NCI-H2196 treated with DMSO at 0.1 percent for 48 hours (cell line): Measurements from ENCODE around the gene TCAP.

Experiments used
- DNase-seq: peaks from one replicate; lab custom pipeline; 2025; ENCODE audit not compliant: unreplicated experiment; lab: John Stamatoyannopoulos, UW

The TCAP gene

GRCh38 chr17:39666231-39666600 is 1.1 kb downstream of the TCAP start:
- DNase-seq: no peak

- DNase-seq: no peak
These were observed 1.6 kb downstream of the TCAP start for GRCh38 chr17:39666601-39667261.

GRCh38 chr17:39667262-39667944 is 2.3 kb downstream of the TCAP start:
- no peak for DNase-seq

GRCh38 chr17:39667945-39668924 is 3.1 kb downstream of the TCAP start, which contains the start of gene PNMT:
PNMT (plus strand) TSS chr17:39668453; CDS start chr17:39668476, 23 bp downstream.
- DNase-seq: no peak

- no peak for DNase-seq
These were observed 5.0 kb downstream of the TCAP start for GRCh38 chr17:39669897-39670735.

- no peak for DNase-seq
These were observed 5.6 kb downstream of the TCAP start for GRCh38 chr17:39670746-39671145.

- no peak for DNase-seq
These were observed 6.7 kb downstream of the TCAP start for GRCh38 chr17:39671651-39672521.

GRCh38 chr17:39672522-39673334 is 7.6 kb downstream of the TCAP start:
- DNase-seq: no peak

GRCh38 chr17:39673335-39674081 is 8.4 kb downstream of the TCAP start:
- no peak for DNase-seq

- no peak for DNase-seq
These were observed 9.0 kb downstream of the TCAP start for GRCh38 chr17:39674179-39674578.

GRCh38 chr17:39674702-39675389 is 9.7 kb downstream of the TCAP start:
- DNase-seq: no peak

GRCh38 chr17:39675390-39676082 is 10.4 kb downstream of the TCAP start:
- DNase-seq: no peak

GRCh38 chr17:39676198-39676819 is 11.2 kb downstream of the TCAP start:
- DNase-seq: no peak

- DNase-seq: no peak
These were observed 11.9 kb downstream of the TCAP start for GRCh38 chr17:39677072-39677471.

- DNase-seq: peak; percentile 9
These were observed 12.6 kb downstream of the TCAP start for GRCh38 chr17:39677542-39678339.
